Omental fat pad (tissue), 4 donors: ENCODE data around the gene SIL1. TPM values are rescaled to one million over a fixed set of nuclear protein-coding genes. Genes with fewer than 3 reads are reported as not detected.
"Not testable (repeated sequence)": the region's sequence is repeated elsewhere in the genome, so short reads cannot be mapped to it uniquely, and the experiment has no call there.

ENCODE experiments used
- ATAC-seq: fragments of 150-250 bp; one replicate; pipeline ENCODE4 v1.9.1; 2016; ENCODE audit warnings: mild to moderate bottlenecking, moderate library complexity; ENCODE audit not compliant: low FRiP score
- DNase-seq: peaks from one replicate; pipeline ENCODE4 v3.0.0-alpha.2; 2019; ENCODE audit warnings: low spot score
- total RNA-seq, 4 donors: library from RNA; depleted of rRNA; stranded (reverse); fragments of >200 nt; gene quantifications; one replicate each; pipeline ENCODE4 v1.1.0, GENCODE V29; 2016
- TF ChIP-seq, protein P1 (sequence below), 3 donors: fragments of 450-650 bp; IDR thresholded peaks; one replicate each; pipeline ENCODE4 v1.5.1; 2016 to 2017; ENCODE audit warnings: antibody characterized with exemption in 3 of 3, mild to moderate bottlenecking in 3 of 3, moderate library complexity in 2 of 3

Gene SIL1
- total RNA-seq, 4 donors from 2014 or later: 34.7 to 66.0 (median 38.9) TPM

DNA sequence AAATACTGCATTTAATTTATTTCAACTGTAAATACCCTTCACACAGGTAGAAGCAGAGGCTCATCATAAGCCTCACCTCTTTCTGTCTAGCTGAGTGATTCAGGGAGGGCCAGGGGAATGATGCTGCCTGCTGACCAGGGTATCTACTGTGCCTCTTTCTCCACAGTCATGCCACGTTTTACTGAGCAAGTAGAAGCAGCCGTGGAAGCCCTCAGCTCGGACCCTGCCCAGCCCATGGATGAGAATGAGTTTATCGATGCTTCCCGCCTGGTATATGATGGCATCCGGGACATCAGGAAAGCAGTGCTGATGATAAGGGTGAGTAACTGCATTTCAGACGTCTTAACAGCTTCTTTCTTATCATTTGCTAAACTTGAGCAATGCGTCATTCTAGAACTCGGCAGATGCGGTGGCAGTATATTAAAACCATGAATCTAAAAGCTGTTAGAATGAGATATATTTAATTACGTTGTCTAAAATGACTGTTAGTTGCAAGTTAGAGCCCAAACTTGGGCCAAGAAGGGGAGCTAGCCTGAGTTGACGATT, 273.0 kb downstream of the SIL1 start:
- DNase-seq (no peak), ATAC-seq (no peak)
- TF ChIP-seq, protein P1, sequence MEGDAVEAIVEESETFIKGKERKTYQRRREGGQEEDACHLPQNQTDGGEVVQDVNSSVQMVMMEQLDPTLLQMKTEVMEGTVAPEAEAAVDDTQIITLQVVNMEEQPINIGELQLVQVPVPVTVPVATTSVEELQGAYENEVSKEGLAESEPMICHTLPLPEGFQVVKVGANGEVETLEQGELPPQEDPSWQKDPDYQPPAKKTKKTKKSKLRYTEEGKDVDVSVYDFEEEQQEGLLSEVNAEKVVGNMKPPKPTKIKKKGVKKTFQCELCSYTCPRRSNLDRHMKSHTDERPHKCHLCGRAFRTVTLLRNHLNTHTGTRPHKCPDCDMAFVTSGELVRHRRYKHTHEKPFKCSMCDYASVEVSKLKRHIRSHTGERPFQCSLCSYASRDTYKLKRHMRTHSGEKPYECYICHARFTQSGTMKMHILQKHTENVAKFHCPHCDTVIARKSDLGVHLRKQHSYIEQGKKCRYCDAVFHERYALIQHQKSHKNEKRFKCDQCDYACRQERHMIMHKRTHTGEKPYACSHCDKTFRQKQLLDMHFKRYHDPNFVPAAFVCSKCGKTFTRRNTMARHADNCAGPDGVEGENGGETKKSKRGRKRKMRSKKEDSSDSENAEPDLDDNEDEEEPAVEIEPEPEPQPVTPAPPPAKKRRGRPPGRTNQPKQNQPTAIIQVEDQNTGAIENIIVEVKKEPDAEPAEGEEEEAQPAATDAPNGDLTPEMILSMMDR (IDR thresholded peaks at IDR 0.05): no peak

- ATAC-seq: no peak
- TF ChIP-seq, protein P1 (IDR thresholded peaks at IDR 0.05): no peak
- DNase-seq: no peak
Observed at GRCh38 chr5:138922494-138922893, 275.7 kb downstream of the SIL1 start.

- not testable (repeated sequence) for ATAC-seq, DNase-seq
Observed at GRCh38 chr5:138921362-138921761, 276.8 kb downstream of the SIL1 start.

- DNase-seq (no peak), ATAC-seq (no peak)
- TF ChIP-seq, protein P1 (IDR thresholded peaks at IDR 0.05): no peak
Observed at GRCh38 chr5:138920181-138920580, 278.0 kb downstream of the SIL1 start.

- ATAC-seq: no peak
- TF ChIP-seq, protein P1 (IDR thresholded peaks at IDR 0.05): no peak
Observed at GRCh38 chr5:138918686-138919085, 279.5 kb downstream of the SIL1 start.

DNA sequence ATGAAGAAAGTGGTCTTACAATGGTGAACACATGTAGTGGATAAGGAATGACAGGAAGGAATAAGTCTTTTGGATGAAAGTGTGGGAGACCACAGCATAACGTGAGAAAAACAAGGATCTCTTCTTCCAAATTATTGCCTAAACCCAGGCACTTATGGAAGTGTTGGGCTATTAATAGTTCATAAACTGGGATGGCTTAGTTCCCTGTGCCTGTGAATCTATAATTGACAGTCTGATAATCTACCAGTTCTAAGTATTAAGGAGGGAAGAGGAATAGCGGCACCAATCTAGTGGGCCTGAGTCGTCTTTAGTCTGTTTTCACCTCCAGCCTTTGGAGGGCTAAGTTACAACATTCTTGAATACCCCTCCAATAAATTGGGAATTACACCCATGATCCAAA, 283.8 kb downstream of the SIL1 start:
- TF ChIP-seq, protein P1 (IDR thresholded peaks at IDR 0.05): no peak
- no peak for DNase-seq
- ATAC-seq: no peak

More at GRCh38 chr5:138918686-138919085, 279.5 kb downstream of the SIL1 start:
- DNase-seq: no peak

GRCh38 chr5:138913773-138914172, 284.4 kb downstream of the SIL1 start:
- DNase-seq: no peak
- TF ChIP-seq, protein P1 (IDR thresholded peaks at IDR 0.05): no peak
- ATAC-seq: no peak
